H1 (cell line): Measurements from ENCODE around the gene CERS5. TPM values are rescaled to one million over a fixed set of nuclear protein-coding genes. Genes with fewer than 3 reads are reported as not detected.
A peak's percentile ranks its signal among the peaks of the same experiment; 100 is the strongest.

ENCODE experiments used
- CTCF ChIA-PET: fragments of 300-600 bp; sonication (Branson Sonifier 250); formaldehyde crosslinking; loops from one replicate; lab custom pipeline; 2021; ENCODE audit not compliant: partially characterized antibody; lab: Charles Lee
- POLR2A ChIA-PET: fragments of 300-600 bp; sonication (Branson Sonifier 250); formaldehyde crosslinking; loops from one replicate; lab custom pipeline; 2021; ENCODE audit warnings: inconsistent platforms; ENCODE audit not compliant: partially characterized antibody; lab: Charles Lee
- DNase-seq, 2 experiments: peaks; one replicate each; pipeline versions ENCODE4 v3.0.0 to v3.0.0-alpha.2; 2010 to 2022; ENCODE audit warnings: low spot score in 2 of 2, low read depth in 1 of 2, mixed read lengths in 1 of 2
- FAIRE-seq: peaks from 2 replicates; lab custom pipeline; 2011; peaks lifted over from hg19 to GRCh38; lab: Jason Lieb, UNC
- H2AFZ ChIP-seq: 2 replicates; pipeline ENCODE4 v1.8.1; 2012; ENCODE audit warnings: low read length, inconsistent platforms
- H2AK5ac ChIP-seq: 2 replicates; pipeline ENCODE4 v1.6.1; 2013; ENCODE audit warnings: low read depth, low read length
- H2BK120ac ChIP-seq: replicated peaks from 2 replicates; pipeline ENCODE3; 2013; ENCODE audit warnings: low read depth, low read length, inconsistent platforms
- H2BK12ac ChIP-seq: 2 replicates; pipeline ENCODE4 v1.6.1; 2013; ENCODE audit warnings: low read depth, low read length
- H2BK15ac ChIP-seq: 2 replicates; pipeline ENCODE4 v1.6.1; 2013; ENCODE audit warnings: low read length
- H2BK20ac ChIP-seq: 2 replicates; pipeline ENCODE4 v1.6.1; 2013; ENCODE audit warnings: low read length
- H2BK5ac ChIP-seq: 2 replicates; pipeline ENCODE4 v1.6.1; 2013; ENCODE audit warnings: low read depth, low read length
- H3K14ac ChIP-seq: 2 replicates; pipeline ENCODE4 v1.6.1; 2013; ENCODE audit warnings: inconsistent platforms; ENCODE audit not compliant: insufficient read length
- H3K18ac ChIP-seq: 2 replicates; pipeline ENCODE4 v1.6.1; 2013; ENCODE audit warnings: low read length; ENCODE audit errors: extremely low read depth
- H3K23ac ChIP-seq: 2 replicates; pipeline ENCODE4 v1.6.1; 2013; ENCODE audit warnings: inconsistent platforms; ENCODE audit not compliant: insufficient read length
- H3K23me2 ChIP-seq: 2 replicates; pipeline ENCODE4 v1.6.1; 2013; ENCODE audit warnings: low read depth, low read length
- H3K27ac ChIP-seq: 2 replicates; pipeline ENCODE4 v1.6.1; 2011; ENCODE audit warnings: low read depth, low read length, inconsistent platforms
- H3K27me3 ChIP-seq, 4 experiments: replicated peaks in 1 of 4; 1 replicate in 1 of 4; 2 replicates in 3 of 4; pipeline versions ENCODE4 v1.6.1 to v1.8.1; 2011 to 2013; ENCODE audit warnings: low read length in 3 of 4, mild to moderate bottlenecking in 3 of 4, inconsistent platforms in 2 of 4, mixed read lengths in 2 of 4, moderate library complexity in 1 of 4; ENCODE audit not compliant: control insufficient read depth in 3 of 4, insufficient read depth in 3 of 4; ENCODE audit errors: extremely low read depth in 1 of 4
- H3K36me3 ChIP-seq, 4 experiments: 2 replicates each; pipeline versions ENCODE4 v1.6.1 to v1.8.1; 2011 to 2013; ENCODE audit warnings: mild to moderate bottlenecking in 4 of 4, low read length in 3 of 4, moderate library complexity in 2 of 4, control low read depth in 1 of 4, inconsistent platforms in 1 of 4; ENCODE audit not compliant: insufficient read depth in 4 of 4, control insufficient read depth in 2 of 4
- H3K4ac ChIP-seq: replicated peaks from 2 replicates; pipeline ENCODE3; 2013; ENCODE audit warnings: low read length, low read depth, mixed read lengths, inconsistent platforms; ENCODE audit not compliant: insufficient read length
- H3K4me1 ChIP-seq, 4 experiments: replicated peaks in 1 of 4; 1 replicate in 1 of 4; 2 replicates in 3 of 4; pipeline versions ENCODE4 v1.6.1 to v1.8.1; 2011 to 2013; ENCODE audit warnings: low read length in 3 of 4, inconsistent platforms in 2 of 4, mixed read lengths in 1 of 4; ENCODE audit not compliant: insufficient read depth in 4 of 4, control insufficient read depth in 3 of 4
- H3K4me2 ChIP-seq, 2 experiments: 2 replicates each; pipeline versions ENCODE4 v1.6.1 to v1.8.1; 2011 to 2013; ENCODE audit warnings: low read depth in 2 of 2, low read length in 2 of 2, control low read depth in 1 of 2, inconsistent platforms in 1 of 2, mild to moderate bottlenecking in 1 of 2; ENCODE audit not compliant: insufficient read depth in 1 of 2
- H3K4me3 ChIP-seq, 4 experiments: fragments of 200-600, 300-600 bp in 1 of 4; sonication (generic), shearing (Covaris generic), sonication (Bioruptor Twin) in 1 of 4; 2 replicates each; pipeline versions ENCODE4 v1.5.1 to v1.8.1; 2011 to 2016; ENCODE audit warnings: low read length in 4 of 4, low read depth in 3 of 4, control low read depth in 2 of 4, inconsistent platforms in 2 of 4, mild to moderate bottlenecking in 2 of 4, mixed read lengths in 1 of 4, moderate library complexity in 1 of 4; ENCODE audit not compliant: insufficient read depth in 2 of 4; ENCODE audit errors: extremely low read depth in 1 of 4
- H3K56ac ChIP-seq: replicated peaks from 2 replicates; pipeline ENCODE3; 2013; ENCODE audit warnings: low read depth, mild to moderate bottlenecking, mixed read lengths, low read length, inconsistent platforms; ENCODE audit not compliant: insufficient read length
- H3K79me1 ChIP-seq: 2 replicates; pipeline ENCODE4 v1.6.1; 2013; ENCODE audit warnings: low read depth, low read length, control low read depth
- H3K79me2 ChIP-seq, 2 experiments: 2 replicates each; pipeline versions ENCODE4 v1.6.1 to v1.8.1; 2012 to 2013; ENCODE audit warnings: low read length in 2 of 2, mild to moderate bottlenecking in 2 of 2, inconsistent platforms in 1 of 2; ENCODE audit not compliant: insufficient read depth in 2 of 2, control insufficient read depth in 1 of 2
- H3K9ac ChIP-seq, 4 experiments: replicated peaks in 1 of 4; 1 replicate in 1 of 4; 2 replicates in 3 of 4; pipeline versions ENCODE4 v1.6.1 to v1.8.1; 2011 to 2013; ENCODE audit warnings: low read depth in 3 of 4, low read length in 3 of 4, control low read depth in 2 of 4, mild to moderate bottlenecking in 2 of 4, moderate library complexity in 2 of 4, inconsistent platforms in 1 of 4; ENCODE audit errors: extremely low read depth in 1 of 4
- H3K9me3 ChIP-seq, 2 experiments: 2 replicates each; pipeline versions ENCODE4 v1.6.1 to v1.8.1; 2012 to 2013; ENCODE audit warnings: mild to moderate bottlenecking in 2 of 2, moderate library complexity in 2 of 2, control low read depth in 1 of 2, inconsistent platforms in 1 of 2, low read depth in 1 of 2, low read length in 1 of 2, mixed read lengths in 1 of 2; ENCODE audit not compliant: insufficient read depth in 2 of 2
- H4K20me1 ChIP-seq, 2 experiments: replicated peaks in 1 of 2; 2 replicates each; pipeline versions ENCODE3 to v1.8.1; 2011 to 2013; ENCODE audit warnings: inconsistent platforms in 2 of 2, low read length in 2 of 2, mild to moderate bottlenecking in 1 of 2; ENCODE audit not compliant: insufficient read depth in 2 of 2, control insufficient read depth in 1 of 2
- H4K5ac ChIP-seq: 2 replicates; pipeline ENCODE4 v1.6.1; 2013; ENCODE audit warnings: low read length, low read depth, mixed read lengths, inconsistent platforms; ENCODE audit not compliant: insufficient read length
- H4K8ac ChIP-seq: 2 replicates; pipeline ENCODE4 v1.8.0; 2013; ENCODE audit warnings: mild to moderate bottlenecking, moderate library complexity, low read length, inconsistent platforms; ENCODE audit not compliant: insufficient read depth; ENCODE audit errors: extremely low read depth
- H4K91ac ChIP-seq: replicated peaks from 2 replicates; pipeline ENCODE3; 2013; ENCODE audit warnings: low read length, mixed read lengths, inconsistent platforms; ENCODE audit not compliant: insufficient read length
- EP300 ChIP-seq, 2 experiments: IDR thresholded peaks; 1 replicate in 1 of 2; 2 replicates in 1 of 2; pipeline ENCODE4 v1.6.1; 2011 to 2012; ENCODE audit warnings: low read depth in 2 of 2, low read length in 2 of 2, mild to moderate bottlenecking in 2 of 2, borderline replicate concordance in 1 of 2, inconsistent platforms in 1 of 2, moderate library complexity in 1 of 2
- JUN ChIP-seq: IDR thresholded peaks from 2 replicates; pipeline ENCODE4 v1.6.1; 2011; ENCODE audit warnings: low read depth, mild to moderate bottlenecking, improper control_type of control experiment, low read length
- SP4 ChIP-seq: IDR thresholded peaks from 2 replicates; pipeline ENCODE4 v1.6.1; 2012; ENCODE audit warnings: low read length, inconsistent platforms
- WGBS, 2 experiments: shearing (Covaris generic) in 1 of 2; methylation state at CpG; one replicate each; pipeline versions ENCODE4 v1.1.6 to v1.1.7; 2013 to 2015; ENCODE audit warnings: low lambda C conversion rate in 2 of 2, mixed read lengths in 2 of 2, inconsistent platforms in 1 of 2, low coverage in 1 of 2, missing lambda C conversion rate in 1 of 2; ENCODE audit not compliant: insufficient replicate concordance in 2 of 2, insufficient coverage in 1 of 2, insufficient read length in 1 of 2; ENCODE audit errors: extremely low coverage in 1 of 2, missing lambda C conversion rate in 1 of 2; 5-methylcytosine and 5-hydroxymethylcytosine counted together
- polyA plus RNA-seq, 7 experiments: library from polyadenylated mRNA; depleted of rRNA in 3 of 7; stranded (reverse) in 5 of 7; unstranded in 2 of 7; fragments of >200 nt in 5 of 7; fragments of 200-250 nt in 2 of 7; gene quantifications; 1 replicate in 5 of 7; 2 replicates in 1 of 7; 4 replicates in 1 of 7; pipeline versions ENCODE4 v1.2.1 to v1.2.3, GENCODE V29; 2011 to 2013; ENCODE audit warnings: missing spikeins in 2 of 7, mixed read lengths in 2 of 7
- total RNA-seq: library from RNA; stranded (reverse); fragmentation: NEBNext Ultra II Directional; extraction: Animal tissue kit (Norgen Biotek cat#: 25700); gene quantifications from 2 replicates; pipeline ENCODE4 v1.2.1, GENCODE V29; 2021
- TF ChIP-seq, protein P1 (sequence below): IDR thresholded peaks from 2 replicates; pipeline ENCODE4 v1.6.1; 2012; ENCODE audit warnings: inconsistent platforms

CERS5 gene
- total and polyA plus RNA-seq, 2 of the 8 experiments (the other 6 are each of a cell fraction or from before 2014, with no cell fraction given): 69.2 to 119 TPM

DNA sequence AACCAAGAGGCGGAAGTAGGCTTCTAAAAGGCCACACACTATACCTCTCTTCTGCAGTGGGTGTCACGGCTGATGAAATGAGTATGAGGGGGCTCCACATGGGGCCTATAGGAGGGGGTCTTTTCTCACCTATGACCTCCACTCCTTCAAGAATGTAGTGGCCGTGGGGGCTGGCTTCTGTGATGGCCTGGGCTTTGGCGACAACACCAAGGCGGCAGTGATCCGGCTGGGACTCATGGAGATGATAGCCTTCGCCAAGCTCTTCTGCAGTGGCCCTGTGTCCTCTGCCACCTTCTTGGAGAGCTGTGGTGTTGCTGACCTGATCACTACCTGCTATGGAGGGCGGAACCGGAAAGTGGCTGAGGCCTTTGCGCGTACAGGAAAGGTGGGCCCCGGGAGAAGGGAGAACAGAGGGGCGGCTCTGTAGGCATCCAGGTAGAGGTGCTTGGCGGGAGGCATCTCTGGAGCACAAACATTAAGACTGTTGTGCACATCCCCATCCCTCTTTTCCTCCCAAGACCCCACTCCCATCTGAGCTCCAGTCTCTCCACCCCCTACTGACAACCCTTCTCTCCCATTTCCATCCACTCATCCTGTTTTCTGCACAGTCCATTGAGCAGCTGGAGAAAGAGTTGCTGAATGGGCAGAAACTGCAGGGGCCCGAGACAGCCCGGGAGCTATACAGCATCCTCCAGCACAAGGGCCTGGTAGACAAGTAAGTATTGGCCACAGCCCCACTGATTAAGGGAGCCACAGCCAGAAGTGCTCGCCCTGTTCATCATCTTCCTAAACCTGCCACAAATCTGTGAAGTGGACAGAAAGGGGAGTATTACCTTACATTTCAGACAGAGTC is 59.5 kb downstream of the CERS5 start:
- 92% methylated on average over 16 of the region's 17 CpGs; no CpG with 5 or more reads in 1 of the 2 experiments for WGBS, 2 experiments

More for the DNA sequence above, 59.5 kb downstream of the CERS5 start:
- no peaks in the 10 kb centered on the region for H3K9me3 ChIP-seq
- no peak overlapping the region for H4K91ac ChIP-seq
- TF ChIP-seq, protein P1, sequence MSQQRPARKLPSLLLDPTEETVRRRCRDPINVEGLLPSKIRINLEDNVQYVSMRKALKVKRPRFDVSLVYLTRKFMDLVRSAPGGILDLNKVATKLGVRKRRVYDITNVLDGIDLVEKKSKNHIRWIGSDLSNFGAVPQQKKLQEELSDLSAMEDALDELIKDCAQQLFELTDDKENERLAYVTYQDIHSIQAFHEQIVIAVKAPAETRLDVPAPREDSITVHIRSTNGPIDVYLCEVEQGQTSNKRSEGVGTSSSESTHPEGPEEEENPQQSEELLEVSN: no peak
- no peak for TF ChIP-seq JUN
- no peak for TF ChIP-seq SP4
- no peak for TF ChIP-seq EP300 (IDR thresholded peaks at IDR 0.05; ENCODE audit: borderline replicate concordance in 1 of 2, low read depth in 2 of 2, low read length in 2 of 2)
- ChIA-PET POLR2A (interaction anchor here (0.9 to 27.1 kb wide), 3 partner anchors 13 to 27 kb away, joined by 3 to 457 read pairs (median 4); partner anchors contain the start of genes GPD1 and SMARCD1), CTCF (interaction anchor here (0.6 to 32.9 kb wide), 8 partner anchors 9 to 140 kb away, joined by 3 to 625 read pairs (median 3); partner anchors contain the start of gene SMARCD1)
- no peak overlapping the region for H3K14ac ChIP-seq
- H4K8ac ChIP-seq: 0 out of 2 replicates have a peak overlapping the region, but pooled peaks have one; percentile 3
- no peak overlapping the region for H2BK12ac ChIP-seq
- no peak overlapping the region for H3K56ac ChIP-seq
- no peak overlapping the region for H2AFZ ChIP-seq
- peaks cover 0 to 2% of the 10 kb centered on the region in 2 experiments for H4K20me1 ChIP-seq
- H3K79me1 ChIP-seq: no peaks in the 10 kb centered on the region
- no peak overlapping the region for H2BK20ac ChIP-seq
- no peak overlapping the region for H3K27ac ChIP-seq
- H3K4me3 ChIP-seq: no peak overlapping the region
- DNase-seq (no peak), FAIRE-seq (no peak)
- H3K23ac ChIP-seq: no peak overlapping the region
- no peak overlapping the region for H3K4me2 ChIP-seq
- no peak overlapping the region for H3K9ac ChIP-seq
- H2BK5ac ChIP-seq: no peak overlapping the region
- no peak overlapping the region for H2BK120ac ChIP-seq
- peaks cover 5% of the 10 kb centered on the region for H3K23me2 ChIP-seq
- no peak overlapping the region for H2BK15ac ChIP-seq
- no peaks in the 10 kb centered on the region for H3K27me3 ChIP-seq
- H3K36me3 ChIP-seq: no peaks in the 10 kb centered on the region
- H2AK5ac ChIP-seq: no peak overlapping the region
- H3K79me2 ChIP-seq: no peaks in the 10 kb centered on the region
- no peak overlapping the region for H4K5ac ChIP-seq
- H3K18ac ChIP-seq: no peak overlapping the region
- no peak overlapping the region for H3K4ac ChIP-seq
- peaks cover 13 to 21% (median 17%) of the 10 kb centered on the region in 4 experiments for H3K4me1 ChIP-seq
